OCI-LY1 (cell line): ENCODE data around the gene CXorf66.

Experiments used
- EZH2 ChIP-seq: fragments of 200-600 bp; sonication (generic), shearing (Covaris generic); IDR thresholded peaks from 2 replicates; pipeline ENCODE4 v1.8.0; 2017; ENCODE audit warnings: borderline replicate concordance, mixed run types, mild to moderate bottlenecking, antibody characterized with exemption, low read length, moderate library complexity, mixed read lengths
- TF ChIP-seq, protein P1 (sequence below): fragments of 200-600 bp; sonication (generic), shearing (Covaris generic); IDR thresholded peaks from 2 replicates; pipeline ENCODE4 v1.5.1; 2017; ENCODE audit warnings: mild to moderate bottlenecking, antibody characterized with exemption, low read length, moderate library complexity, mixed read lengths

DNA sequence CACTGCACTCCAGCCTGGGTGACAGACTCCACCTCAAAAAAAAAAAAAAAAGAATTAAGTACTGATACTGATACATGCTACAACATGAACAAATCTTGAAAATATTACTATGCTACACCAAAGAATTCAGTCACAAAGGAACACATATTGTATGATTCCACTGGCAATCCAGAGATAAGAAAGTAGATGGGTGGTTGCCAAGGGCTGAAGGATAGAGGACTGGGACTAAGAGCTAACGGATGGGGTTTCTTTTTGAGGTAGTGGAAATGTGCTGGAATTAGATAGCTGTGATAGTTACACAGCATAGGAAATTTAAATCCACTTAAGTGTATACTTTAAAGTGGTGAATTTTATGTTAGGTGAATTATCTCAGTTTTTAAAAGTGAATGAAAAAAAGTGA, 45.0 kb downstream of the CXorf66 start:
- TF ChIP-seq, protein P1, sequence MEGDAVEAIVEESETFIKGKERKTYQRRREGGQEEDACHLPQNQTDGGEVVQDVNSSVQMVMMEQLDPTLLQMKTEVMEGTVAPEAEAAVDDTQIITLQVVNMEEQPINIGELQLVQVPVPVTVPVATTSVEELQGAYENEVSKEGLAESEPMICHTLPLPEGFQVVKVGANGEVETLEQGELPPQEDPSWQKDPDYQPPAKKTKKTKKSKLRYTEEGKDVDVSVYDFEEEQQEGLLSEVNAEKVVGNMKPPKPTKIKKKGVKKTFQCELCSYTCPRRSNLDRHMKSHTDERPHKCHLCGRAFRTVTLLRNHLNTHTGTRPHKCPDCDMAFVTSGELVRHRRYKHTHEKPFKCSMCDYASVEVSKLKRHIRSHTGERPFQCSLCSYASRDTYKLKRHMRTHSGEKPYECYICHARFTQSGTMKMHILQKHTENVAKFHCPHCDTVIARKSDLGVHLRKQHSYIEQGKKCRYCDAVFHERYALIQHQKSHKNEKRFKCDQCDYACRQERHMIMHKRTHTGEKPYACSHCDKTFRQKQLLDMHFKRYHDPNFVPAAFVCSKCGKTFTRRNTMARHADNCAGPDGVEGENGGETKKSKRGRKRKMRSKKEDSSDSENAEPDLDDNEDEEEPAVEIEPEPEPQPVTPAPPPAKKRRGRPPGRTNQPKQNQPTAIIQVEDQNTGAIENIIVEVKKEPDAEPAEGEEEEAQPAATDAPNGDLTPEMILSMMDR = no peak
- TF ChIP-seq EZH2 = no peak
